Islet precursor cell (in vitro differentiated cells): ENCODE results near the gene SP5.
A peak's percentile ranks its signal among the peaks of the same experiment; 100 is the strongest.
"Not testable (repeated sequence)": the region's sequence is repeated elsewhere in the genome, so short reads cannot be mapped to it uniquely, and the experiment has no call there.

Experiments
- DNase-seq: peaks from one replicate; pipeline ENCODE4 v3.0.0-alpha.2; 2018

Gene SP5

DNA sequence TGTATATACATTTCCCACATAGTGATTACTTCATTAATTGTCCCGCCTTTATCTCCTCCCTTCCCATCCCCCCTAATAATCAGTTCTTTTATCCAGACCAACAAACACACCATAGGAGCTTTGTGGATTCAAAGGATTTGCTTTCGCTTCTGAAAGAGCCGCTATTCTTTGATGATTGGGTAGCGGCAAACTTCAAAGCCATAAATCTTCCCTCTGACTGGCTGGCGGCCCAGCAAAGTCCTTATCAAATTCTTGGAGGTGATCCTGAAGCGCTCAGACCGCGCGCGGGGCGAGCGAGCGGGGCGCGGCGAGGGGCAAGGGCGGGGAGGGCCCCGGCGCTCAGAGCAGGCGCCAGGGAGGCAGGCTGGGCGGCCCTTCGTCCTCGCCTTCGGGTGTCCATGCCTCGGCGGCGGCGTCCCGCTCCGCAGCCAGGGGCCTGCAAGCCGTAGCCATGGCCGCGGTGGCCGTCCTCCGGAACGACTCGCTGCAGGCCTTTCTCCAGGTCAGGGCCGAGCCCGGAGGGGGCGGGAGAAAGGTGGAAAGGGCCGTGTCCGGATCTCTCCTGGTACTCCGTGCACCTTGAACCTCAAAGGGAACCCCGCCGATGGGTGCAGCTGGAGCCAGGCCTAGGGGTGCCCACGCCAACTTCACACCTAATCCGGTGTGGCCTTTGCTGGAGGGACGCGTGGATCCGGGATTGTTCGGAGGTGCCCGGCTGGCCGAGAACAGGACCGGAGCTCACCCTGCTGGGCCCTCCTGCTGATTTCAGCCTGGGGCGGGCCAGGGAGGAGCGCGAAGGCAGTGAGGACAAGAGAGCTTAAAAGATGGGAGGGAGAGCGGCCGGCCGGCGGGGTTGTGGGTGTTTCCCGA, at the start of gene SP5:
TSS of gene SP5 (plus strand) at position 276 of the 870 bp plus-strand sequence. CDS start at position 452, 176 bp downstream.
- DNase-seq: peak; percentile 84

DNA sequence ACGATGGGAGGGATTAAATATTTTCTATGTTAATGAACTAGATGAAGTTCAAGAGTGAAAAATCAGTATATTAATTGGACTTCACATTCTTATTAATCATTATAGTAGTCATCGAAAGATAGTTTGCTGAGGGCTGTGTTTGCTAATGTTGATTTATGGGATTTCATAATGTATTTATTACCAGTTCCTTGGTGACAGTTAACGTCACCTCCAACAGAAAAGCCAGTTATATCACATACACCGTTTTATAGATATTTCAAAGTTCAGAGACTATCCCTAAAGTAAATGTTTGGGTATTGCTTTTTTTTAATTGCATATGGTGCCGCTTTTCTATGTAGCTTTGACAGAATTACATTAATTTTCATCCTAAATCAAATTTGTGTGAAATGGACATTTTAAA, 49.4 kb upstream of the SP5 start:
- DNase-seq: no peak

DNA sequence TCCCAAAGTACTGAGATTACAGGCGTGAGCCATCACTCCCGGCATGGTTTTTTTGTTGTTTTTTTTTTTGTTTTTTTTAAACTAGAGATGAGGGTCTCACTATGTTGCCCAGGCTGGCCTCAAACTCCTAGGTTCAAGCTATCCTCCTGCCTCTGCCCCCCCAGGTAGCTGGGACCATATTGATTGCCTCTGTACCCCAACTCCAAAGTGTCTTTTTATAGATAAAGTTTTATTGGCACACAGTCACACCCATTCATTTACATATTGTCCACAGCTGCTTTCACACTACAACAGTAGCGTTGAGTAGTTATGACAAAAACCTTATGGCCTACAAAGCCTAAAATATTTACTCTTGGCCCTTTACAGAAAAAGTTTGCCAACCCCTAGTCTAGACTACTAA, 45.2 kb upstream of the SP5 start:
- DNase-seq: no peak

DNA sequence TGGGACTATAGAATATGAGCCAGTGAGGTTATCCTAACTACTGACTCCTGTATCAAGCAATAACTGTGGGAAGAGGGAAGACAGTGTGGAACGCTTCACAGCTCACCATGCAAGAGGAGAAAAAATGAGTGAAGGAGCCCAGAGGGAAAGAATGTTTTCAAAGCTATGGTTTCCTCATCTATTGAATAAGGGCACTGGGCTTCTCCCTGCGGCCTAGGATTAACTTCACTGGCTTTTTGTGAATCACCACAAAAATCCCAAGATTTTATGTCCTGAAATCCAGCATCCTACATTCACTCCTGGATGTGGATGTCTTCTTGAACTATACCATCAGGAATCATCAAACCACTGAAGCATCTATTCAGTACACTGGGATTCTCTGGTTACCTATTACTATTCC, 44.5 kb upstream of the SP5 start:
- DNase-seq: no peak

DNA sequence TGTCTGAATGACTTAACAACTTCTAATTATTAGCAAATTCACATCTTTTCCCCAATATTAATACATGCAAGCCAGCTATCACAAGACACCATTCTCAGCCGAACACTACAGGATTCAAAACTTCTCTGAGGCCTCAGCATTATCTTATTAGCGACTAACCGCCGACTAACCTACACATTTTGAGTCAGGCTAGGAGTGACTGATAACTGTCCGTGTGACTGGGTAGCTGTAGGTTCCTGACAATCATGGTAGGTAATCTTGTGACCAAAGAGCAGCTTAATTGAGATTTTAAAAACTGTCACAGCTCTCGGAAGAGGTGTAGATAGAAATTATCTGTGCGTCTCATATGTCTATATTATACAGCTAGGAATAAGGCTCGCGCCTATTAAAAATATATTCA, 44.1 kb upstream of the SP5 start:
- DNase-seq: no peak

DNA sequence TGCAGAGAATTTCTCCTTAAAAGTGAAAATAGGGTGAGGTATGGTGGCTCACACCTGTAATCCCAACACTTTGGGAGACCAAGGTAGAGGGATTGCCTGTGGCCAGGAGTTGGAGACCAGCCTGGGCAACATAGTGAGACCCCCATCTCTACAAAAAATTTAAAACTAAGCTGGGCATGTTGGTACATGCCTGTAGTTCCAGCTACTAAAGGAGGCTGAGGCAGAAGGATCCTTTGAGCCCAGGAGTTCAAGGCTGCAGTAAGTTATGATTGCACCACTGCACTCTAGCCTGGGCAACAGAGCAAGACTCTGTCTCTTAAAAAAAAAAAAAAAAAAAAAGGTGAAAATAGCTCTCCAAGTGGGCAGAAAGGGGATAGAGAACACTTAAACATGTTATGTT, 40.9 kb upstream of the SP5 start:
- not testable (repeated sequence) for DNase-seq

DNA sequence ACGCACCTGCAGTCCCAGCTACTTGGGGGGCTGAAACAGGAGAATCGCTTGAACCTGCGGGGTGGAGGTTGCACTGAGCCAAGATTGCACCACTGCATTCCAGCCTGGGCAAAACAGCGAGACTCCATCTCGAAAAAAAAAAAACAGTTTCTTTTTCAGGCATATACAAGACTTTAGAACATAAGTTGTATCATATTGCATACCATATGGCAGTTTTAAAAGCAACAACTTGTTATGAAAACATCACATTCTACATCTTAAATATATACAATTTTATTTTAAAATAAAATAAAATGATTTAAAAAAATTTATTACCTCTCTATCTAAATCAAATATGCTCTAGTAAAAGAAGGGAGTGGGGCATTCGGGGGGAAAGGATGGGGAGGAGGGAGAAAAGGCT, 39.4 kb upstream of the SP5 start:
- DNase-seq: no peak

DNA sequence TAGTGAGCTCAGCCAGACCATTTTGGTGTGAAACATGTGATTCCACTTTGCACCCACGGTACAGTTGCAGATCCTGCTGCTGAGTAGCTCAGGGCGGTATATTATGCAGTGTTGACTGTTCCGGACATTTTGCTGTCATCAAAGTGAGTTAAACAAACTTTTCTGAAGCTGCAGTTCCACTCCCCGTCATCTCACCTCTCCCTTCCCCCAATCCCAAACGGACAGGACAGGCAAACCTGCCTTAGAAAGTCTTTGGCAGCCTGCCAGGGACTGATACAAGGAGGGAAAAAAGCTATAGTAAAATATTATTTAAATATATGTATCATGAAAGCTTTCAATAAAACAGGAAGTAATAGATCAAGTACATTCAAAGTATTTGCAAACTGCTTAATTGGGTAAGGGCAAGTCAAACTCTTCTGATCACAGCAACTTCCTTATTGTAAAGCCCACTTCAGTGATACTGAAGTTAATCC, 35.5 kb upstream of the SP5 start:
- DNase-seq: peak; percentile 59

DNA sequence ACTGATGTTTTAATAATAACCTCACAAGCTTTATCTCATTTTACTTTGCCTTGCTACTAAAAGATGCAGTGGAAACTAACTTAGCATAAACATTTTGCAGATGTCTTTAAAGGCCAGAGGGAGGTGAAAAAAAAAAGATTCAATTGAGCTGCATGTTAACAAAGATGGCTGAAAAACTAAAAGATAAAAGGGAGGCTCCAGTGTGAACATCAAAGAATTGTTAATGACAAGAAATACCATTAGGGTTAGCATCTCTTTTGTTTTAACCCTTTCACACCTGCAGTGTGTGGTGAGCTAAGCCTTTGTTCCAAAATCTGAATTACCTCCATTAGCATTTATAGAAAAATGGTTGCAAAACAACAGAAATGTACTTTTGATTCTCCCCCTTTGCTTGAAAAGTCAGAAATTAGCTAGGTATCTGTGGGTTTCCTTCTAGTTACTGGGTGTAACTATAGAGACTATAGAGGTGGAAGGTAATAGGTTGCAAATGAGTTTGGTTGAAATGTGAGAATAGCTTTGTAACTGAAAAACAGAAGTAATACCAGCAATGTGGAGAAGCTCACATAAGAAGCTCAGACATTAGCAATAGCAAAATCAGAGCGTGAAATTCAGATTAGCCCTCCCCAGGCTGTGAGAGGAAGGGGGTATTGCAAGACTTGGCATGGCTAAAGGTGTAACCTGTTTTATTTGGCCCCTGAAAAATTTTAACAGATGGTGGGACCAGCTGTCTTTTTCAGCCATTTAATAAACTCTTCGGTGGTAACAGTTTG, 34.8 kb upstream of the SP5 start:
- DNase-seq: no peak

DNA sequence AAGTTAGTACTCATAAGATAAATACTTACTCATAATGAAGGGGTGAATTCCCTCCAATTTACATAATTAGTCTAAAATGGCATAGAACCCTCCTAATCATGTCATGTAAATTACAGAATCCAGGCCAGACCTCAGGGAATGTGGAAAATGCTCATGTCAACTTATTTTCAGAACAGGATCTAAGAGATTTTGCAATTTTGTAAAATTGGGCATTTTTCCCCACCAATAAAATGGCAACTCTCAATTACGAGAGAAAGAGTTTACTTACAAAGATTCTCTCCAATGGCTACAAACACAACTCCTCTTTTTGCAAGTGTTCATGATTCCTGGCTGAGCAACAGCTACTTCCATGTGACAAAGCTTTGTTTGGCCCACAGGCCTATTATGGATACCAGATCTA, 33.8 kb upstream of the SP5 start:
- no peak for DNase-seq

DNA sequence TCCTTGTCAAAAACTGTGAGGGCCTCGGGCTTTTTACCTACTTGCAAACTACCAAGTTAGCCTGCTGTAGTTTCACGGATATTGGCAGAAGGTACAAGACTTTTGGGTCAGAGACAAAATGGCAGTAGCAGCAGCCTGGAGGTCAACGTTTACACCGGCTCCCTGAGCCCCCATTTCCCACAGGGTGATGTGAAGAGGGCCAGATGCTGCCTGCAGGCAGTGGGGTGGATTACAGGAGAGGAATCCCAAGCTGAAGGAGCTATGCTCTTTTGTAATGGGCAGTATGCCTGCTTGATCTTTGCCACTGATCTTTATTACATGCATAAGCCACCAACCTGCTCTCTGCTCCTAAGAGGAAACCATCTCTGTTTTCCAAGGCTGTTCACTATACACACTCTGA, 29.5 kb upstream of the SP5 start:
- DNase-seq: no peak

DNA sequence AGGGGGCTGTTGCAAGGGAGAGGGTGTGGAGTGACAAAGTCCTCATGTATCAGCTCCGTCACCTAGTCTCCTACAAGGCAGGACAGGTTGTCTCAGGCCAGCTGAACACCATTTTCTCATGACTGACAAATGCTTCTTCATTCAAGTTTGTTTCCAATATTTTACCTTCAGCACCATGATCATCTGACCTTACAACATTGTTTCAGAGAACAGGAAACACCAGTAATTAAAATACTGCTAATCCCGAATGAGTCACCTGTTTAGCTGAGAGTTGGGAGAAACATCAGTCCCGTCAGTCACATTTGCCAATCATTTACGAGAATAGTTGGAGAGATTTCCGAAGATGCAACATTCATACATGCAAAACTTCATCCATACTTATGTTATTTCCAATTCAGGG, 25.7 kb upstream of the SP5 start:
- DNase-seq: no peak

DNA sequence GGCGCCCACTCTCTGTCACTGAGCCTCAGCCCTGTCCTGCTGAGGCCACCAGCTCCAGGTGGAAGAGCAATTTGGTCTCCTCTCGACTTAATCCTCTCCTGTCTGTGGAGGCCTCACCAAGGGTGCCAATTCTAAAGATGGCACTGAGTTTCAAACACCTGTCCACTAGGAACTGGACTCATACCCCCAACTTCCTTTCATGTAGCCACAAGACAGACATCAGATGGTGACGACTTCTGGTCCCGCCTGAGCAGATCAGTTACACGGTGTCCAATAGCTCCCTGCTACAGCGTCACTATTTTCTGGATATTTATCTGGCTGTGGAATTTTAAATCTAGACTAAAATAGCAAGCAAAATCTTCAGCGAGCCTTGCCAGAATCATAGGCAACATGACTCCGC, 24.5 kb upstream of the SP5 start:
- no peak for DNase-seq

DNA sequence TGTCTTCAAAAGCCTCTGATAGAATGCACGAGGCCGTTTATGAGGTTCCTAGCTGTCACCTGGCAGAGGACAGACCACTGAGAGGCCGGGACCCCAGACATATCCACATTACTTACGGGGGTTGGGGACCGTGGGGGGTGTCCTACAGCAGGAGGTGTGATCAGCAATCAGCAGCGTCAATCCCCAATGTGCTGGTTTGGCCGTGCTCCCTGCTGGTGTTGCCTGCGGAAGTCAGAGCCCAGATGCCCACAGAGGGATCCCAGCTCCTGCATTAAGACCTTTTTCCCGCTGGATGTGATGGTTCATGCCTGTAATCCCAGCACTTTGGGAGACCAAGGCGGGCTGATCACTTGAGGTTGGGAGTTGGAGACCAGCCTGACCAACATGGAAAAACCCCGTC, 20.8 kb upstream of the SP5 start:
- no peak for DNase-seq

DNA sequence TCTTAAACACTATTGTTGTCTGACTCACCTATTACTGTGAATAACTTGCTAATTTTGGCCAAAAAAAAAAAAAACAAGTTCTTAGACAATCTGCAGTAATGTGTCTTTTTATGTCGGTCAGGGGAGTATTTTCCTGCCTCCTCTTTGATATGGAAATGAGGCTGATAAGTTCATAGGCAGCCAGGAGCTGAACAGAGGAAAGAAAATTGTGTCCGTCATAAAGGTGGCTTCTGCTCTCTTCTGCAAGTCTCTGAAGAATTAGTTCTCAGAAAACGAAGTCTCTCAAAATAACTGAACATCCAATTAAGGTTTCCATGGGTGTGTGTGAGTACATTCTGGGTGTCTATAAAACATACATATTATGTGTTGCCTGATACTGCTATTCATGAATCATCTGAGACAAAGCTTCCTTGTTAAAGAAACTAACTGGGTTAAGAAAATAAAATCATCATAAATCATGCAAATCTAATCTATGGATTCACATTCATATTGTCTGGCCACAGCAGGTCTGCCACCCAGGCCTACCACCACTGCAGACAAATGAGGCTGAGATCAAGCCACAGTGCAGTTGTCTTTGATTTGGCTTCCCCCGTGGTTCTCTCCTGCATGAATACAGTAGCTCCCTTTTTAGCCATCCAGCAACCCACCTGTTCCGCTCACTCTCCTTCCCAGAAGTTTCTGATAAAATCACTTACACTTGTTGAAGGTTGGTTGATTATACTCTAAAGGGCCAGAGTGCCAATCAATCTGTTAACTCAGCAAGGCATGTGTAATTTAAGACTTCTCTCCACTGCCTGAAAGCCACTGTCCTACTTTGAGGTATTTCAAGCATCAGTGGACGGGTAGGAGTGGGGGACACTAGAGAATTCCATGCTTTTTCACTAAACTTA, 19.4 kb upstream of the SP5 start:
- no peak for DNase-seq

DNA sequence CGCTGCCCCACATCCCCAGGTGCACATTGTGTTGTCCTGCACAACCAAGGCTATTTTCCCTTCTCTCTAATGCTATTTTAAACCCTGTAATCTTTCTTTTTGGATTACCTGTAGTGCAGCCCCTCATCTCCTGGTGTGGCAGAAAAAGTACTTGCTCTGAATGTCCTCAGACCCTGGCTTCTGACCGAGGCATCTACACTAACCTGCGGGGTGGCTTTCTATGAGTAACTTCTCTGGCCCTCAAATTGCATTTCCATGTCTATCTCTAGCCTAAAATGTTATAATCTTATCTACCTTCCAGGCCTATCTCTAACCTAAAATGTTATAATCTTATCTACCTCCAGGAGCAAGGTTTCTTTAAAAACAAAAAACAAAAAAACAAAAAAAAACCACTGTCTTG, 18.2 kb upstream of the SP5 start:
- DNase-seq: no peak

DNA sequence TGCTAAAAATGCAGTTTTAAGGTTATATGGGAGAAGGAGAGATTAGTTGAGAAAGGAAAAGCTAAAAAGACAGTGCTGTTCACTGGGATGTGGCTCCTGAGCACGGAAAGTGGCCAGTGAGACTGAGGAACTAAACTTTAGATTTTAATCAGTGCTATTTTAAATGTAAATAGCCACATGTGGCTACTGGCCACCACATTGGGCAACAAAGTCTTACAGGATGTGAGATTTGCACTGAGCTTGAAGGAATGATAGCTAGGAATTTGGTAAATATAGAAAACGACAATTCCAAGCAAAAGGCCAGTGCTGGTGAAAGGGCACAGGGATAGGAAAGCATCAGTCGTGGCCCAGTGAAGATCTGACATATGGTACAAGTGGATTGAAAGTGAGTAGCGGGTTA, 14.1 kb upstream of the SP5 start:
- DNase-seq: no peak

DNA sequence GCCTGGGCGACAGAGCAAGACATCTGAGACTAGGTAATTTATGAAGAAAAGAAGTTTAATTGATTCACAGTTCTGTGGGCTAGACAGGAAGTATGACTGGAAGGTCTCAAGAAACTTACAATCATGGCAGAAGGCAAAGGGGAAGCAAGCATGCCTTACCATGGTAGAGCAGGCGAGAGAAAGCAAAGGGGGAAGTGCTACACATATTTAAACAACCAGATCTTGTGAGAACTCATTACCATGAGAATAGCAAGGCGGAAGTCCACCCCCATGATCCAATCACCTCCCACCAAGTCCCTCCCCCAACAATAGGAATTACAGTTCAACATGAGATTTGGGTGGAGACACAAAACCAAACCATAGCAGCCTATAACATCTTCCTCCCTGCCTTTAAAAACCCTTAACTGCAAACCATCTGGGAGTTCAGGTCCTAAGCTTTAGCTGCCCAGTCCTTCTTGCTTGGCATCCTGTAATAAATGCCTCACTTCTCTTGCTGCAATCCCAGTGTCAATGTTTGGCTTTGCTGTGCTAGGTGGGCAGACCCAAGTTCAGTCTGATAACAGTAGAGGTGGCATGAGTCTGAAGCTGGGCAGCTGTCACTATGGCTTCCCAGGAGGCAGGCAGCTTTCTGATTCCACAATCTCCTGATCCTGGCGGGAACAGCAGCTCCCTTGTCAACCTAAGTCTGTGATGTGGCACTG, 11.2 kb upstream of the SP5 start:
- DNase-seq: no peak

DNA sequence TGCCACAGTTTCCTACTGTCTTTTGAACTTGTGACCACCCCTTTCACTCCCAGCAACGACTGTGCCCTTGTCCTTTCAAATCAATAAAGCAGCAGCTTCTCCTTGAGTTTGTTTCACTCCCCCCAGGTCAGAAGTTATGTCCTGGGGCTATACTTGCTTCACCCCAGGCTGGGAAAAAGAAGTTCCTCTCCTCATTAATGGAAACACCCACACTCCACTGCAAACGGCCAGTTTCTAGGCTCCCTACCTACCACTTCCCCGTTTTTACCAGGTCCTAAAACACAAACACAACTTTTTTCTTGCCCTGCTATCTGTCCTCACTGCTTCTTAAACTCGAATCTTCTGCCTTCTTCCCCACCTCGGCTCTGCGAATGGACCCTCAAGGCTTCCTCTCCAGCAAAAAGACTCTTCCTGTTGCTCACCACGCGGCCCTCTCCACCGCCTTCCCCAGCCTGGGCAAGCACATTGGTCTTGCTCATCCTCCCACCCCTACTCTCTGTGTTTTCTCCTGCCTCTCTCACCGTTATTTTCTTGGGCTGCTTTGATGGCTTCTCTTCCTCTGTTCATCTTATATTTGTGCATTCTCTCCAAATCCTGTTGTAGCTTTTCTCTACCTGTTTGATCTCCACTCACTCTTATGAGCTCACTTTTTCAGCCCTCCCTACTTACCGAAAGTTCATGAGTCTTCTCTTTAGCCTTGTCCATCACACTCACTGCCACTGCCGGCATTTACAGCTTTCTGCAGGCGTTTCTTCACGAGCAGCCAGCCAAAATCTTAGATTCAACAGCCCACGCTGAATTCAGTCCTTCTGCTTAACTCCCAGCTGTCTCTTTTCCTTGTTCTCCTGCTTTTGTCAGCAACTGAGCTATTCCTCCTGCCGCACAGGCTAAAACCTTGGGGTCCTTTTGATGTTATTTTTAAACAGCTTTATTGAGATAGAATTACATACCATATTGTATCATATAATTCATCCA, 7.0 kb upstream of the SP5 start:
- DNase-seq: no peak

DNA sequence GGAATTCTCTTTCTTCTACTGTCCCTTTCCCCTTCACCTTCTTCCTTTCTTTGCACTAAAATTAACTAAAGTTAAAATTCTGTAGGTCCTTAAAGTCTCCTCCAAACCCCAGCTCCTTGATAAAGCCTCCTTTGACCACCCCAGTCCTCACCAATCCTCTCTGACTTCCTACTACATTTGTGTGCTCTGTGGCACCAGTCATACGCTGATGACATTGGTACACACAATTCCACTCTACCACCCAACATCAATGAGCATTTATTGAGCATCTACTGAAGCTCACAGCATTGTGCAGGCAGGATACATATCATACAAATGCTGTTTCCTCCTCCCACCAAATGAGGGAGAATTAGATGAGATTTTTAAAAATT, 4.5 kb upstream of the SP5 start:
- no peak for DNase-seq

DNA sequence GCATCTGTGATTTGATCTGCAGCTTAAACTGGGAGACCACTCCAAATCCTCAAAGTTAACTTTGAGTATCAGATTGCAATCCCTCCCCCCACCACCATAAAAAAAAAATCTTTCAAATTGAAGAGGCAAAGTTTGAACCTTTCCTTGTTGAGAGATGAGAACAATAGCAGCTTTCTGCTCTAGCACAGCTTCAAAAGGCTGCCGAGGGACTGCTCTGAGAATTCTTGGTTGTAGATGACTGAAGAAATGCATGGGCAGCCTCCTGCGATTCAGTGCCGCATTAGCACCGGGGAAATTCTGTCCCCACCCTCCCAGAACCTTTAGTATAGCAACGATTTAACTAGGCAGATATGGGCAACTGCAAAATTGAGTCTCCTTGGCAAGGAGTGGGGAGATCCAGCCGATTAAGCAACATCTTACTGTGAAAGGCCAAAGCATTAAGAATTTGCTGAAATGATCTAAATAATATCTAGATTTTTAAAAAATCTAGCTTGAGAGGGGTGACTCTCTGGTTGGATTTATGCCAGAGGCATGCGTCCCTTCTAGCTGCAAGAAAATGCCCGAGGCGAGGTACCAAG, 3.9 kb upstream of the SP5 start:
- no peak for DNase-seq
